ENCODE measurements around the gene APOM. TPM values are rescaled to one million over a fixed set of nuclear protein-coding genes. Genes with fewer than 3 reads are reported as not detected.

Gene APOM
- total RNA-seq, 1 experiment from 2014 or later = 3.5 TPM

GRCh38 chr6:31707701-31708100 is 52.0 kb downstream of the APOM start (continued):
- TF ChIP-seq ZNF532 (CRISPR knock-in tag; IDR thresholded peaks at IDR 0.05; ENCODE audit: borderline replicate concordance) = no peak
- TF ChIP-seq TCF7 (CRISPR knock-in tag; IDR thresholded peaks at IDR 0.05; ENCODE audit: low read depth) = no peak
- no peak for TF ChIP-seq ZNF121 (CRISPR knock-in tag; IDR thresholded peaks at IDR 0.05)
- TF ChIP-seq GRHL2 (CRISPR knock-in tag; IDR thresholded peaks at IDR 0.05; ENCODE audit: insufficient replicate concordance, severe bottlenecking) = no peak

Small RNA genes lying within 50 kb of the gene (microRNA-seq; reads per million reads assigned to microRNA genes)
- not detected for gene MIR4646 (ENCODE audit: borderline number of aligned reads)
- not detected for gene MIR6832 (ENCODE audit: borderline number of aligned reads)

Other genes with a start within 250 kb of the APOM start
- gene MICB, start 157.7 kb upstream of the APOM start, total RNA-seq (2021) = 26.9 to 37.0 TPM (median 27.0 TPM) in 3 replicates
- gene MCCD1, start 126.9 kb upstream of the APOM start, total RNA-seq (2021) = not detected in 3 replicates
- gene DDX39B, start 113.9 kb upstream of the APOM start, total RNA-seq (2021) = 704 to 738 TPM (median 712 TPM) in 3 replicates
- gene ATP6V1G2, start 109.3 kb upstream of the APOM start, total RNA-seq (2021) = 2.7 to 4.1 TPM (median 4.0 TPM) in 3 replicates
- 14.9 to 19.5 TPM (median 17.1 TPM) in 3 replicates for gene NFKBIL1, start 108.3 kb upstream of the APOM start, total RNA-seq (2021)
- 0.46 to 1.2 TPM (median 0.87 TPM) in 3 replicates for gene LTA, start 83.6 kb upstream of the APOM start, total RNA-seq (2021)
- gene TNF, start 80.3 kb upstream of the APOM start, total RNA-seq (2021) = 0.23 to 0.46 TPM (median 0.31 TPM) in 3 replicates
- gene LTB, start 73.5 kb upstream of the APOM start, total RNA-seq (2021) = 1.0 to 1.5 TPM (median 1.3 TPM) in 3 replicates
- 0.34 to 0.66 TPM in 2 of 3 replicates, not detected in the other for gene LST1, start 69.6 kb upstream of the APOM start, total RNA-seq (2021)
- not detected in 3 replicates for gene NCR3, start 62.9 kb upstream of the APOM start, total RNA-seq (2021)
- 5.4 to 8.5 TPM (median 7.1 TPM) in 3 replicates for gene AIF1, start 40.7 kb upstream of the APOM start, total RNA-seq (2021)
- 372 to 381 TPM (median 373 TPM) in 3 replicates for gene PRRC2A, start 35.2 kb upstream of the APOM start, total RNA-seq (2021)
- gene BAG6, start 3.2 kb upstream of the APOM start, total RNA-seq (2021) = 366 to 410 TPM (median 396 TPM) in 3 replicates
- gene C6orf47, start 4.9 kb downstream of the APOM start, total RNA-seq (2021) = 14.0 to 16.3 TPM (median 14.3 TPM) in 3 replicates
- 24.3 to 29.1 TPM (median 26.4 TPM) in 3 replicates for gene GPANK1, start 9.1 kb downstream of the APOM start, total RNA-seq (2021)
- 153 to 183 TPM (median 161 TPM) in 3 replicates for gene CSNK2B, start 10.2 kb downstream of the APOM start, total RNA-seq (2021)
- gene LY6G5B, start 14.1 kb downstream of the APOM start, total RNA-seq (2021) = 10.7 to 15.7 TPM (median 11.0 TPM) in 3 replicates
- gene LY6G5C, start 25.2 kb downstream of the APOM start, total RNA-seq (2021) = 0.98 to 1.6 TPM (median 1.0 TPM) in 3 replicates
- 28.6 to 30.3 TPM (median 29.8 TPM) in 3 replicates for gene ABHD16A, start 47.4 kb downstream of the APOM start, total RNA-seq (2021)
- not detected in 3 replicates for gene LY6G6F, start 51.0 kb downstream of the APOM start, total RNA-seq (2021)
- not detected in 3 replicates for gene LY6G6D, start 59.5 kb downstream of the APOM start, total RNA-seq (2021)
- 0.21 to 0.35 TPM in 2 of 3 replicates, not detected in the other for gene LY6G6C, start 65.9 kb downstream of the APOM start, total RNA-seq (2021)
- gene MPIG6B, start 67.5 kb downstream of the APOM start, total RNA-seq (2021) = 0.09 to 0.11 TPM (median 0.11 TPM) in 3 replicates
- gene DDAH2, start 73.4 kb downstream of the APOM start, total RNA-seq (2021) = 62.2 to 67.3 TPM (median 65.8 TPM) in 3 replicates
- gene CLIC1, start 80.6 kb downstream of the APOM start, total RNA-seq (2021) = 229 to 244 TPM (median 230 TPM) in 3 replicates
- 43.1 to 62.3 TPM (median 56.1 TPM) in 3 replicates for gene MSH5, start 84.1 kb downstream of the APOM start, total RNA-seq (2021)
- gene SAPCD1, start 106.8 kb downstream of the APOM start, total RNA-seq (2021) = 13.3 to 16.9 TPM (median 13.7 TPM) in 3 replicates
- gene VWA7, start 121.4 kb downstream of the APOM start, total RNA-seq (2021) = 1.2 to 1.8 TPM (median 1.4 TPM) in 3 replicates
- gene VARS1, start 139.9 kb downstream of the APOM start, total RNA-seq (2021) = 147 to 177 TPM (median 161 TPM) in 3 replicates
- gene LSM2, start 151.1 kb downstream of the APOM start, total RNA-seq (2021) = 104 to 121 TPM (median 119 TPM) in 3 replicates
- gene HSPA1L, start 159.4 kb downstream of the APOM start, total RNA-seq (2021) = 1.2 to 2.1 TPM (median 1.9 TPM) in 3 replicates
- gene HSPA1A, start 159.6 kb downstream of the APOM start, total RNA-seq (2021) = 57.2 to 80.1 TPM (median 75.8 TPM) in 3 replicates
- 75.3 to 105 TPM (median 96.4 TPM) in 3 replicates for gene HSPA1B, start 171.8 kb downstream of the APOM start, total RNA-seq (2021)
- 42.6 to 44.8 TPM (median 42.8 TPM) in 3 replicates for gene NEU1, start 206.9 kb downstream of the APOM start, total RNA-seq (2021)
- gene SLC44A4, start 223.1 kb downstream of the APOM start, total RNA-seq (2021) = 3.1 to 3.5 TPM (median 3.5 TPM) in 3 replicates
- 137 to 169 TPM (median 168 TPM) in 3 replicates for gene EHMT2, start 241.8 kb downstream of the APOM start, total RNA-seq (2021)
- gene ZBTB12, start 246.2 kb downstream of the APOM start, total RNA-seq (2021) = 24.0 to 46.2 TPM (median 44.1 TPM) in 3 replicates